Measurements from ENCODE around the gene SDR9C7. TPM values are rescaled to one million over a fixed set of nuclear protein-coding genes. Genes with fewer than 3 reads are reported as not detected.
A peak's percentile ranks its signal among the peaks of the same experiment; 100 is the strongest.

The SDR9C7 gene
- total RNA-seq, 1 experiment from 2014 or later = not detected

DNA sequence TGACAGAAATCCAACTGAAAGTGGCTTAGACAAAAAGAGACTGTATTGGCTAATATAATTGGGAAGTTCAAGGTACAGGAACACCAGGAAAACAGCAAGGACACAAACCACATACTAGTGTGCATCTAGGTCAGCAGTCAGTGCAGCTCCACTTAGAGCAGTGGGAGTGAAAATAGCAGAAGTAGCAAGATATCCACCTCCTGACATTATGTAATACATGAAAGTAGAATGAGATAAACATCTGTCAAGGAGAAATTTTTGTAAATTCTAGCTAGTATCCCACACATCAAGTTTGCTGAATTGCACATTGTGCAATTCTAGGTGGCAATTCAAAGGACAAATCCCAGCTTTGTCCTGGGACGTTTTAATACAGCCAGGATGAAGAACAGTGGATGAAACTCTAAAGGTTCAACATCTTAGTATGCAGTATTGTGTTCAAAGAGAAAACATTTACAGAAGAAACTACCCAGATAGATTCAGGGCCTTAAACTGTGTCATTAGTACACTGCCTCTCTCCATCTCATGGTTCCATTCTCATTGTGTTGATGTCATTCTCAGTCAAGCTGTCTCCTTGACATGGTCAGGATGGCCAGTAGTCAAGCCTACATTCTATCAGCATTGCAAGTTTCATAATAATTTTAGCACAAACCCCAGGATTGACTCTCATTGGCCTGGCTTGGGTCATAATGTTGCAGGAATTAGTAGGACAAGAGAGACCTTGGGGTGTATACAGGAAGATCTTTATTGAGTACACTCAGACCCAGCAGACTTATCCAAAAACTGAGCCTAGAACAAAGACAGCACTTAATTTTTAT lies 56.8 kb downstream of the SDR9C7 start:
- Histone ChIP-seq H3K9me3 (ENCODE audit: low read length) (peaks cover 7% of the 10 kb centered on the region; the same call in 1 of the 2 replicates), H3K4me2 (ENCODE audit: low read length) (no peak overlapping the region), H3K79me2 (ENCODE audit: low read length) (no peaks in the 10 kb centered on the region), H4K20me1 (ENCODE audit: low read length) (no peaks in the 10 kb centered on the region), H3K9me2 (replicated peaks; ENCODE audit: low read length) (no peaks in the 10 kb centered on the region), H3F3A (ENCODE audit: low read length, unreplicated experiment) (no peaks in the 10 kb centered on the region), H3K27ac (ENCODE audit: low read length) (no peak overlapping the region), H3K4me3 (ENCODE audit: low read length) (no peak overlapping the region), H3K4me1 (ENCODE audit: insufficient read depth, low read length) (no peaks in the 10 kb centered on the region), H2AFZ (ENCODE audit: low read length) (no peak overlapping the region), H3K36me3 (ENCODE audit: low read depth, low read length) (no peaks in the 10 kb centered on the region), H3K27me3 (ENCODE audit: low read length) (no peaks in the 10 kb centered on the region), H3K9ac (ENCODE audit: low read length) (no peak overlapping the region)
- POLR2A ChIA-PET (ENCODE audit: unreplicated experiment) = interaction anchor here (0.7 kb wide), 1 partner anchor 68 kb away, joined by 5 read pairs; no protein-coding TSS in a partner anchor
- no TSS peak for BruUV-seq (replicated peaks)
- ATAC-seq (no peak), DNase-seq (no peak)
- CTCF ChIA-PET = no interaction called here
- TF ChIP-seq, protein P1, sequence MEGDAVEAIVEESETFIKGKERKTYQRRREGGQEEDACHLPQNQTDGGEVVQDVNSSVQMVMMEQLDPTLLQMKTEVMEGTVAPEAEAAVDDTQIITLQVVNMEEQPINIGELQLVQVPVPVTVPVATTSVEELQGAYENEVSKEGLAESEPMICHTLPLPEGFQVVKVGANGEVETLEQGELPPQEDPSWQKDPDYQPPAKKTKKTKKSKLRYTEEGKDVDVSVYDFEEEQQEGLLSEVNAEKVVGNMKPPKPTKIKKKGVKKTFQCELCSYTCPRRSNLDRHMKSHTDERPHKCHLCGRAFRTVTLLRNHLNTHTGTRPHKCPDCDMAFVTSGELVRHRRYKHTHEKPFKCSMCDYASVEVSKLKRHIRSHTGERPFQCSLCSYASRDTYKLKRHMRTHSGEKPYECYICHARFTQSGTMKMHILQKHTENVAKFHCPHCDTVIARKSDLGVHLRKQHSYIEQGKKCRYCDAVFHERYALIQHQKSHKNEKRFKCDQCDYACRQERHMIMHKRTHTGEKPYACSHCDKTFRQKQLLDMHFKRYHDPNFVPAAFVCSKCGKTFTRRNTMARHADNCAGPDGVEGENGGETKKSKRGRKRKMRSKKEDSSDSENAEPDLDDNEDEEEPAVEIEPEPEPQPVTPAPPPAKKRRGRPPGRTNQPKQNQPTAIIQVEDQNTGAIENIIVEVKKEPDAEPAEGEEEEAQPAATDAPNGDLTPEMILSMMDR (conservative IDR thresholded peaks at IDR 0.05; ENCODE audit: low read depth, low read length) = no peak
- TF ChIP-seq EZH2 (IDR thresholded peaks at IDR 0.05; ENCODE audit: low read length, unreplicated experiment) (no peak), EZH2phosphoT487 (IDR thresholded peaks at IDR 0.05; ENCODE audit: borderline replicate concordance, low read length) (no peak)
- intact Hi-C loops (cut with micrococcal nuclease) = no loop called here

DNA sequence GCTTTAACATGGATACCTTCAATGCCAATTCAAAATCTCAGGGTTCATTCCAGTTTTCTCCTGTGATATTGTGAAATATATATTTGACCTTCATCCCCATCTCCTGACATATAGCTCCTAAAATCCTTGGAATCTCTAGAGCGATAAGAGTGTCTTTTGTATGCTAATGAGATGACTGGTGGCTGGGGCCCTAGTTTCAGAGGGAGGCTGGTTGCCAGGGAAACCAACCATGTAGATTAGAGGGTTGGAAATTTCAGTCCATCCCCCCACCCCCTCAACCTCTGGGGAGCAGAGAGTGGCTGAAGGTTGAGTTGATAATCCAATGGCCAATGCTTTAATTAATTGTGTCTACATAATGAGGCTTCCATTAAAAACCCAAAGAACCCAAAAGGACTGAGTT lies 59.4 kb downstream of the SDR9C7 start:
- no peak for DNase-seq
- no TSS peak for BruUV-seq (replicated peaks)
- H3K27me3 ChIP-seq (ENCODE audit: low read length) = no peaks in the 10 kb centered on the region
- H3K9ac ChIP-seq (ENCODE audit: low read length) = no peak overlapping the region
- no peak overlapping the region for H3K4me2 ChIP-seq (ENCODE audit: low read length)
- no peaks in the 10 kb centered on the region for H4K20me1 ChIP-seq (ENCODE audit: low read length)
- no peak for ATAC-seq
- H3F3A ChIP-seq (ENCODE audit: low read length, unreplicated experiment) = no peaks in the 10 kb centered on the region
- H3K36me3 ChIP-seq (ENCODE audit: low read depth, low read length) = no peaks in the 10 kb centered on the region
- no peaks in the 10 kb centered on the region for H3K9me2 ChIP-seq (replicated peaks; ENCODE audit: low read length)
- no peak overlapping the region for H3K27ac ChIP-seq (ENCODE audit: low read length)
- no peak overlapping the region for H3K4me3 ChIP-seq (ENCODE audit: low read length)
- H3K9me3 ChIP-seq (ENCODE audit: low read length) = no peaks in the 10 kb centered on the region
- CTCF ChIA-PET = no interaction called here
- intact Hi-C loops (cut with micrococcal nuclease) = no loop called here
- no peaks in the 10 kb centered on the region for H3K79me2 ChIP-seq (ENCODE audit: low read length)
- H3K4me1 ChIP-seq (ENCODE audit: insufficient read depth, low read length) = no peaks in the 10 kb centered on the region
- no peak overlapping the region for H2AFZ ChIP-seq (ENCODE audit: low read length)
- POLR2A ChIA-PET (ENCODE audit: unreplicated experiment) = no interaction called here
- TF ChIP-seq EZH2phosphoT487 (IDR thresholded peaks at IDR 0.05; ENCODE audit: borderline replicate concordance, low read length) = no peak
- no peak for TF ChIP-seq EZH2 (IDR thresholded peaks at IDR 0.05; ENCODE audit: low read length, unreplicated experiment)
- TF ChIP-seq, protein P1 (conservative IDR thresholded peaks at IDR 0.05; ENCODE audit: low read depth, low read length) = no peak

DNA sequence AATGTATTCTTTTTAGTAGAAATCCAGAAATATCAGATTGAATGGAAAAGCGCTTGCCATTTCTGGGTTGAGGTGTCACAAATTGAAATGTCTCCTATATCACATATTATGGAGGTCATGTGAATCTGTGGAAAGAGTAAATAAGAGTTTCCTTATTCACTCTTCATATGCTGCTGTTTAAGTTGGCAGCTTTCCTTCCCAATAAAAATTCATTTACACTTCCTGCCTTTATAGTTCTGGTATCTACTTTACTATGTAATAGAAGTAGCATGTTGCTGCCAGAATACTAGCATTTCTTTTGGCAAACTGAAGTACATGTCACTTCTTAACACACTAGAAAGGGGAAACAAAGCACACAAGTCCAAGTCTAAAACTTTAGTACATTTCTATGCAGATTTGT lies 60.8 kb downstream of the SDR9C7 start:
- ChIA-PET POLR2A (ENCODE audit: unreplicated experiment) (no interaction called here), CTCF (no interaction called here)
- Histone ChIP-seq H3K27ac (ENCODE audit: low read length) (no peak overlapping the region), H3K79me2 (ENCODE audit: low read length) (no peaks in the 10 kb centered on the region), H3K27me3 (ENCODE audit: low read length) (no peaks in the 10 kb centered on the region), H3F3A (ENCODE audit: low read length, unreplicated experiment) (no peaks in the 10 kb centered on the region), H3K4me1 (ENCODE audit: insufficient read depth, low read length) (no peaks in the 10 kb centered on the region), H3K36me3 (ENCODE audit: low read depth, low read length) (no peaks in the 10 kb centered on the region), H3K4me2 (ENCODE audit: low read length) (no peak overlapping the region), H3K9ac (ENCODE audit: low read length) (no peak overlapping the region), H3K9me2 (replicated peaks; ENCODE audit: low read length) (no peaks in the 10 kb centered on the region), H4K20me1 (ENCODE audit: low read length) (no peaks in the 10 kb centered on the region), H2AFZ (ENCODE audit: low read length) (no peak overlapping the region), H3K4me3 (ENCODE audit: low read length) (no peak overlapping the region), H3K9me3 (ENCODE audit: low read length) (no peaks in the 10 kb centered on the region)
- intact Hi-C loops (cut with micrococcal nuclease) = no loop called here
- DNase-seq (peak; percentile 39), ATAC-seq (peak; percentile 77)
- TF ChIP-seq, protein P1 (conservative IDR thresholded peaks at IDR 0.05; ENCODE audit: low read depth, low read length) = no peak
- TF ChIP-seq EZH2phosphoT487 (IDR thresholded peaks at IDR 0.05; ENCODE audit: borderline replicate concordance, low read length) (no peak), EZH2 (IDR thresholded peaks at IDR 0.05; ENCODE audit: low read length, unreplicated experiment) (no peak)
- no TSS peak for BruUV-seq (replicated peaks)
